HL-60 (cell line): ENCODE results near the gene CALM3.

ENCODE experiments used
- CTCF ChIP-seq: IDR thresholded peaks from one replicate; pipeline ENCODE4 v1.5.1; 2011; ENCODE audit warnings: low read length, control low read depth, inconsistent platforms; ENCODE audit not compliant: insufficient read depth
- GABPA ChIP-seq: IDR thresholded peaks from 2 replicates; pipeline ENCODE4 v1.6.1; 2012; ENCODE audit warnings: low read depth
- POLR2AphosphoS5 ChIP-seq: IDR thresholded peaks from 2 replicates; pipeline ENCODE4 v1.6.1; 2012; ENCODE audit warnings: low read depth
- SPI1 ChIP-seq: IDR thresholded peaks from 2 replicates; pipeline ENCODE4 v1.6.1; 2012; ENCODE audit warnings: low read depth, mild to moderate bottlenecking, borderline replicate concordance
- TF ChIP-seq, protein P1 (sequence below): IDR thresholded peaks from 2 replicates; pipeline ENCODE4 v1.6.1; 2012; ENCODE audit warnings: low read depth; ENCODE audit not compliant: insufficient replicate concordance

DNA sequence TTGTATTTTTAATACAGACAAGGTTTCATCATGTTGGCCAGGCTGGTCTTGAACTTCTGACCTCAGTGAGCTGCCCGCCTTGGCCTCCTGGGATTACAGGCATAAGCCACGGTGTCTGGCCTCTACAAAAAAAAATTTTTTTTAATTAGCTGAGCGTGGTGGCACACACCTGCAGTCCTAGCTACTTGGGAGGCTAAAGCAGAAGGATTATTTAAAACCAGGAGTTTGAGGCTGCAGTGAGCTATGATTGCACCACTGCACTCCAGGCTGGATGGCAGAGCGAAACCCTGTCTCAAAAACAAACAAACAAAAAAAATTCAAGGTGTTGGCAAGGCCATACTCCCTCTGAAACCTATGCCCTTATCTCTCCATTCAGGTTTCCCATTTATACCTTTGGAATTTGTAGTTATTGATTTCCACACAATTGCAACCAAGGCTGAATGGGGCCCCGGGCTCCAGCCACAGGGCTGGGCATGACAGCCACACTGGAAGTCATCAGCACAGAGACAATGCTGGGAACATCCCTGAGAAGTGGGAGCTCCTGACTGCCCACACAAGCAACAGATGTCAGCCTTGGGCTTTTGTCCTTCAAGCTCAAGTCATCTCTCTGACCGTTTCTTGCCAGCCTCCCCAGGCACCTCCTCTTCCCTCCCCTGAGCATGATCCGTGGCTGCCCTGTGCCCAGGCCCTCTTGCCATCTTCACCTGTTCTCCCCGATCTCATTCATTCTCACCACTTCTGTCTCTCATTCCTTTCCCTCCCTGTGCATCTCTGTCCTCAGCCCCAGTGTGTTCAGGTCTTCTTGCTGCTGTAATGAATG lies 27.2 kb upstream of the CALM3 start:
- TF ChIP-seq CTCF (no peak), POLR2AphosphoS5 (no peak), GABPA (no peak), SPI1 (no peak)
- TF ChIP-seq, protein P1, sequence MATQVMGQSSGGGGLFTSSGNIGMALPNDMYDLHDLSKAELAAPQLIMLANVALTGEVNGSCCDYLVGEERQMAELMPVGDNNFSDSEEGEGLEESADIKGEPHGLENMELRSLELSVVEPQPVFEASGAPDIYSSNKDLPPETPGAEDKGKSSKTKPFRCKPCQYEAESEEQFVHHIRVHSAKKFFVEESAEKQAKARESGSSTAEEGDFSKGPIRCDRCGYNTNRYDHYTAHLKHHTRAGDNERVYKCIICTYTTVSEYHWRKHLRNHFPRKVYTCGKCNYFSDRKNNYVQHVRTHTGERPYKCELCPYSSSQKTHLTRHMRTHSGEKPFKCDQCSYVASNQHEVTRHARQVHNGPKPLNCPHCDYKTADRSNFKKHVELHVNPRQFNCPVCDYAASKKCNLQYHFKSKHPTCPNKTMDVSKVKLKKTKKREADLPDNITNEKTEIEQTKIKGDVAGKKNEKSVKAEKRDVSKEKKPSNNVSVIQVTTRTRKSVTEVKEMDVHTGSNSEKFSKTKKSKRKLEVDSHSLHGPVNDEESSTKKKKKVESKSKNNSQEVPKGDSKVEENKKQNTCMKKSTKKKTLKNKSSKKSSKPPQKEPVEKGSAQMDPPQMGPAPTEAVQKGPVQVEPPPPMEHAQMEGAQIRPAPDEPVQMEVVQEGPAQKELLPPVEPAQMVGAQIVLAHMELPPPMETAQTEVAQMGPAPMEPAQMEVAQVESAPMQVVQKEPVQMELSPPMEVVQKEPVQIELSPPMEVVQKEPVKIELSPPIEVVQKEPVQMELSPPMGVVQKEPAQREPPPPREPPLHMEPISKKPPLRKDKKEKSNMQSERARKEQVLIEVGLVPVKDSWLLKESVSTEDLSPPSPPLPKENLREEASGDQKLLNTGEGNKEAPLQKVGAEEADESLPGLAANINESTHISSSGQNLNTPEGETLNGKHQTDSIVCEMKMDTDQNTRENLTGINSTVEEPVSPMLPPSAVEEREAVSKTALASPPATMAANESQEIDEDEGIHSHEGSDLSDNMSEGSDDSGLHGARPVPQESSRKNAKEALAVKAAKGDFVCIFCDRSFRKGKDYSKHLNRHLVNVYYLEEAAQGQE: no peak
